Measurements from ENCODE around the gene CNIH2.

DNA sequence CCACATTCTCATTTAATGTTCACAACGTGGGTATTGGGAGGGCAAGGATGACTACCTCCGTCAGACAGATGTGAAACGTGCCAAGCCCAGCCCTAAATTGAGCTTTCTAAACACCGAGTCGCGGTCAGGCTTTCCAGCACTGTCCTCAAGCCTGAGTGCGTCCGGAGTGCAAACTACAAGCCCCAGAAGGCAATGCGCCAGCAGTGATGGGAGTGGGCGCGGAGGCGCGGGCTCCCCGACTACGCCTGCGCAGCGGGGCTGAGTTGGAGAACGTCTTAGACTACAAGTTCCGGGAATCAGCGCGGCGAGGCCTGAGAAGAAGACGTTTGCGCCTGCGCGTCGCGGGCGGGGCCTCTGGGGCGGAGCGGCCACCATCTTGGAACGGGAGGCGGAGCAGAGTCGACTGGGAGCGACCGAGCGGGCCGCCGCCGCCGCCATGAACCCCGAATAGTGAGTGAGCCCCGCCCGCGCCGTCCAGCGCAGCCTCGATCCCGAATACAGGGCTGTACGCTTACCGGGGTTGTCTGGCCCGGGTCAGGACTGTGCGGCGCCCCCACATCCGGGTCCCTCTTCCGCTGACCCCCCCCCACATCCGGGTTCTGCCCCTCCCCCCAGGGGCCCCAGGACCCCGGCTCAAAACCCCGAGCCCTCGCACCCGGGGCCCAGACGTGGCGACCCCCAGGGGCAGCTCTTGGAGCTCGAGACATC is 9.6 kb upstream of the CNIH2 start, which contains the start of gene RAB1B:
- TF ChIP-seq, protein P1, sequence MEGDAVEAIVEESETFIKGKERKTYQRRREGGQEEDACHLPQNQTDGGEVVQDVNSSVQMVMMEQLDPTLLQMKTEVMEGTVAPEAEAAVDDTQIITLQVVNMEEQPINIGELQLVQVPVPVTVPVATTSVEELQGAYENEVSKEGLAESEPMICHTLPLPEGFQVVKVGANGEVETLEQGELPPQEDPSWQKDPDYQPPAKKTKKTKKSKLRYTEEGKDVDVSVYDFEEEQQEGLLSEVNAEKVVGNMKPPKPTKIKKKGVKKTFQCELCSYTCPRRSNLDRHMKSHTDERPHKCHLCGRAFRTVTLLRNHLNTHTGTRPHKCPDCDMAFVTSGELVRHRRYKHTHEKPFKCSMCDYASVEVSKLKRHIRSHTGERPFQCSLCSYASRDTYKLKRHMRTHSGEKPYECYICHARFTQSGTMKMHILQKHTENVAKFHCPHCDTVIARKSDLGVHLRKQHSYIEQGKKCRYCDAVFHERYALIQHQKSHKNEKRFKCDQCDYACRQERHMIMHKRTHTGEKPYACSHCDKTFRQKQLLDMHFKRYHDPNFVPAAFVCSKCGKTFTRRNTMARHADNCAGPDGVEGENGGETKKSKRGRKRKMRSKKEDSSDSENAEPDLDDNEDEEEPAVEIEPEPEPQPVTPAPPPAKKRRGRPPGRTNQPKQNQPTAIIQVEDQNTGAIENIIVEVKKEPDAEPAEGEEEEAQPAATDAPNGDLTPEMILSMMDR (IDR thresholded peaks at IDR 0.05; ENCODE audit: poor library complexity, severe bottlenecking): no peak
- TF ChIP-seq, protein P2, sequence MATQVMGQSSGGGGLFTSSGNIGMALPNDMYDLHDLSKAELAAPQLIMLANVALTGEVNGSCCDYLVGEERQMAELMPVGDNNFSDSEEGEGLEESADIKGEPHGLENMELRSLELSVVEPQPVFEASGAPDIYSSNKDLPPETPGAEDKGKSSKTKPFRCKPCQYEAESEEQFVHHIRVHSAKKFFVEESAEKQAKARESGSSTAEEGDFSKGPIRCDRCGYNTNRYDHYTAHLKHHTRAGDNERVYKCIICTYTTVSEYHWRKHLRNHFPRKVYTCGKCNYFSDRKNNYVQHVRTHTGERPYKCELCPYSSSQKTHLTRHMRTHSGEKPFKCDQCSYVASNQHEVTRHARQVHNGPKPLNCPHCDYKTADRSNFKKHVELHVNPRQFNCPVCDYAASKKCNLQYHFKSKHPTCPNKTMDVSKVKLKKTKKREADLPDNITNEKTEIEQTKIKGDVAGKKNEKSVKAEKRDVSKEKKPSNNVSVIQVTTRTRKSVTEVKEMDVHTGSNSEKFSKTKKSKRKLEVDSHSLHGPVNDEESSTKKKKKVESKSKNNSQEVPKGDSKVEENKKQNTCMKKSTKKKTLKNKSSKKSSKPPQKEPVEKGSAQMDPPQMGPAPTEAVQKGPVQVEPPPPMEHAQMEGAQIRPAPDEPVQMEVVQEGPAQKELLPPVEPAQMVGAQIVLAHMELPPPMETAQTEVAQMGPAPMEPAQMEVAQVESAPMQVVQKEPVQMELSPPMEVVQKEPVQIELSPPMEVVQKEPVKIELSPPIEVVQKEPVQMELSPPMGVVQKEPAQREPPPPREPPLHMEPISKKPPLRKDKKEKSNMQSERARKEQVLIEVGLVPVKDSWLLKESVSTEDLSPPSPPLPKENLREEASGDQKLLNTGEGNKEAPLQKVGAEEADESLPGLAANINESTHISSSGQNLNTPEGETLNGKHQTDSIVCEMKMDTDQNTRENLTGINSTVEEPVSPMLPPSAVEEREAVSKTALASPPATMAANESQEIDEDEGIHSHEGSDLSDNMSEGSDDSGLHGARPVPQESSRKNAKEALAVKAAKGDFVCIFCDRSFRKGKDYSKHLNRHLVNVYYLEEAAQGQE (IDR thresholded peaks at IDR 0.05; ENCODE audit: borderline replicate concordance): no peak
- no peak for TF ChIP-seq RAD21 (conservative IDR thresholded peaks at IDR 0.05)
- no peak for TF ChIP-seq EZH2 (IDR thresholded peaks at IDR 0.05; ENCODE audit: borderline replicate concordance, insufficient read depth, low read length, poor library complexity, severe bottlenecking)
- TF ChIP-seq TAF1 (IDR thresholded peaks at IDR 0.05; ENCODE audit: low read depth): no peak
- TF ChIP-seq EP300 (conservative IDR thresholded peaks at IDR 0.05; ENCODE audit: poor library complexity, severe bottlenecking): no peak
- peak; percentile 84 for TF ChIP-seq POLR2AphosphoS5 (IDR thresholded peaks at IDR 0.05)
- TF ChIP-seq MXI1 (conservative IDR thresholded peaks at IDR 0.05; ENCODE audit: poor library complexity, severe bottlenecking): peak; percentile 8
- no peak for TF ChIP-seq SMC3 (conservative IDR thresholded peaks at IDR 0.05; ENCODE audit: poor library complexity)

Data from neural cell (in vitro differentiated cells).